ENCODE measurements around the gene PRR5. TPM values are rescaled to one million over a fixed set of nuclear protein-coding genes. Genes with fewer than 3 reads are reported as not detected.

Gene PRR5
- total RNA-seq, 1 experiment from 2014 or later, result 11.8 TPM

DNA sequence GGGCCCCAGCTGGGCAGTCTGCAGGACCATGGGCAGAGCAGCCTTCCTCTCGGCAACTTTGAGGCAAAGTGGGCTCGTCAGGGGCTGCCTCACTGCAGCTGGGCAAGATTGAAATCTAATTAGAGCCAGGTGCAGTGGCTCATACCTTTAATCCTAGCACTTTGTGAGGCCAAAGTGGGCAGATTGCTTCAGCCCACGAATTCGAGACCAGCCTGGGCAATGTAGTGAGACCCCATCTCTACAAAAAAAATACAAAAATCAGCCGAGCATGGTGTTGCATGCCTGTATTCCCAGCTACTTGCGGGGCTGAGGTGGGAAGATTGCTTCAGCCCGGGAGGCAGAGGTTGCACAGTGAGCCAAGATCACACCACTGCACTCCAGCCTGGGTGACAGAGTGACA lies 84.6 kb downstream of the PRR5 start:
- Histone ChIP-seq H3K14ac (ENCODE audit: insufficient read depth, low read length) (no peak overlapping the region), H3K18ac (ENCODE audit: insufficient read length, low read depth, low read length) (no peak overlapping the region), H3K4ac (ENCODE audit: low read depth, low read length) (no peak overlapping the region), H3K79me2 (ENCODE audit: insufficient read depth, low read length) (no peaks in the 10 kb centered on the region; the same call in 1 of the 2 replicates), H4K5ac (ENCODE audit: insufficient read length, low read depth, low read length) (no peak overlapping the region), H2AFZ (ENCODE audit: low read length) (no peak overlapping the region), H2BK12ac (ENCODE audit: insufficient read length, low read depth, low read length) (no peak overlapping the region), H4K8ac (replicated peaks; ENCODE audit: insufficient read length, low read depth, low read length) (no peak overlapping the region), H2BK5ac (ENCODE audit: insufficient read length, low read length) (no peak overlapping the region), H2AK5ac (ENCODE audit: insufficient read length, low read length) (no peak overlapping the region), H3K4me1 (ENCODE audit: insufficient read depth, low read length) (no peaks in the 10 kb centered on the region), H2BK20ac (ENCODE audit: low read depth, low read length, poor library complexity, severe bottlenecking) (no peak overlapping the region), H3K23me2 (ENCODE audit: insufficient read length, low read depth, low read length, poor library complexity, severe bottlenecking) (no peaks in the 10 kb centered on the region), H3K79me1 (ENCODE audit: insufficient read depth, low read depth, low read length, poor library complexity, severe bottlenecking) (peaks cover 2% of the 10 kb centered on the region), H3K56ac (ENCODE audit: insufficient read length, low read depth, low read length) (no peak overlapping the region), H3T11ph (ENCODE audit: low read length) (no peak overlapping the region), H3K23ac (ENCODE audit: insufficient read length, low read depth, low read length) (no peak overlapping the region), H3K9me3 (ENCODE audit: control insufficient read depth, low read depth, low read length) (no peaks in the 10 kb centered on the region), H3K9ac (ENCODE audit: extremely low read depth, insufficient read length, low read length) (no peak overlapping the region), H3K27ac (ENCODE audit: insufficient read length, low read depth, low read length) (no peak overlapping the region), H3K27me3 (ENCODE audit: insufficient read depth, low read length) (no peaks in the 10 kb centered on the region), H4K20me1 (ENCODE audit: control insufficient read depth, insufficient read depth, insufficient read length) (no peaks in the 10 kb centered on the region), H2BK120ac (ENCODE audit: low read depth, low read length, poor library complexity, severe bottlenecking) (no peak overlapping the region), H4K91ac (ENCODE audit: insufficient read length, low read depth, low read length) (no peak overlapping the region), H2BK15ac (ENCODE audit: low read depth, low read length) (no peak overlapping the region), H3K4me2 (ENCODE audit: insufficient read depth, insufficient read length, low read length) (no peak overlapping the region)
- Mint-ChIP-seq H3K27ac (no peak overlapping the region; a peak in 1 of 7 replicates), H3K36me3 (ENCODE audit: insufficient read depth in 1 of 3, low read depth in 3 of 3) (peaks cover 17 to 38% (median 35%) of the 10 kb centered on the region in 3 experiments), H3K27me3 (ENCODE audit: low read depth) (no peaks in the 10 kb centered on the region), H3K4me3 (no peak overlapping the region), H3K4me1 (peaks cover 11 to 25% of the 10 kb centered on the region in 2 experiments), H3K9me3 (peaks cover 0 to 2% of the 10 kb centered on the region in 2 experiments; a peak in 2 of 5 replicates)
- TF ChIP-seq, protein P1, sequence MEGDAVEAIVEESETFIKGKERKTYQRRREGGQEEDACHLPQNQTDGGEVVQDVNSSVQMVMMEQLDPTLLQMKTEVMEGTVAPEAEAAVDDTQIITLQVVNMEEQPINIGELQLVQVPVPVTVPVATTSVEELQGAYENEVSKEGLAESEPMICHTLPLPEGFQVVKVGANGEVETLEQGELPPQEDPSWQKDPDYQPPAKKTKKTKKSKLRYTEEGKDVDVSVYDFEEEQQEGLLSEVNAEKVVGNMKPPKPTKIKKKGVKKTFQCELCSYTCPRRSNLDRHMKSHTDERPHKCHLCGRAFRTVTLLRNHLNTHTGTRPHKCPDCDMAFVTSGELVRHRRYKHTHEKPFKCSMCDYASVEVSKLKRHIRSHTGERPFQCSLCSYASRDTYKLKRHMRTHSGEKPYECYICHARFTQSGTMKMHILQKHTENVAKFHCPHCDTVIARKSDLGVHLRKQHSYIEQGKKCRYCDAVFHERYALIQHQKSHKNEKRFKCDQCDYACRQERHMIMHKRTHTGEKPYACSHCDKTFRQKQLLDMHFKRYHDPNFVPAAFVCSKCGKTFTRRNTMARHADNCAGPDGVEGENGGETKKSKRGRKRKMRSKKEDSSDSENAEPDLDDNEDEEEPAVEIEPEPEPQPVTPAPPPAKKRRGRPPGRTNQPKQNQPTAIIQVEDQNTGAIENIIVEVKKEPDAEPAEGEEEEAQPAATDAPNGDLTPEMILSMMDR (conservative IDR thresholded peaks at IDR 0.05), result no peak
- no peak for DNase-seq
- WGBS (ENCODE audit: extremely low coverage, insufficient read length, low lambda C conversion rate), result no CpG with 5 or more reads among the region's 7 CpGs

Other genes starting within 250 kb of the PRR5 start
- gene RTL6, start 204.0 kb upstream of the PRR5 start, total RNA-seq (2021), result 30.8 and 31.1 TPM in 2 replicates
- 29.3 and 35.4 TPM in 2 replicates for gene ARHGAP8, start 50.4 kb downstream of the PRR5 start, total RNA-seq (2021)